ENCODE results near the gene LRRC37B. TPM values are rescaled to one million over a fixed set of nuclear protein-coding genes. Genes with fewer than 3 reads are reported as not detected.
"Not testable (repeated sequence)": the region's sequence is repeated elsewhere in the genome, so short reads cannot be mapped to it uniquely, and the experiment has no call there.

Gene LRRC37B
- total RNA-seq, 1 experiment from 2014 or later = 20.6 TPM

DNA sequence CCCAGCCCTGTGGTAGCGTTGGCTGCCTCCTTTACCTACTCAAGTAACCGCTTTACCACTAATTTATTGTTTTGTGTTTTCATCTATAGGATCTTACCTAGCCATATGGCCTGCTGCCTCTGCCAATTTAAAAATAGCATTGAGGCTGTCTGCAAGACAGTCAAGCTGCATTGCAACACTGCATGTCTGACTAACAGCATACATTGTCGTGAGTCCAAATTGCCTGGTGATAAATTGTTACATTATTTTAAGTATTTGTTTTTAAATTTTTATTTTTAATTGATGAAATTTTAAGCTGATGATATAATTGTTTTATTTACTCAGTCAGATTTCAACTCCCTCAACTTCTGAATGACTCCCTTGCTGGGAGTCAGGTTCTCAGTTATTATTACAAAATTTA, 38.4 kb downstream of the LRRC37B start:
- CTCF ChIA-PET, H3K4me3 Mint-ChIP-seq, H3K9me3 Mint-ChIP-seq: not testable (repeated sequence)

GRCh38 chr17:32047663-32048062, 40.5 kb downstream of the LRRC37B start:
- H3K4me1 Mint-ChIP-seq; H3K27me3 Mint-ChIP-seq (ENCODE audit: low read depth); DNase-seq (ENCODE audit: low spot score); POLR2A ChIA-PET; H3K27ac Mint-ChIP-seq; ATAC-seq; H3K9me3 Mint-ChIP-seq; H3K4me3 Mint-ChIP-seq; CTCF ChIA-PET; H3K36me3 Mint-ChIP-seq: not testable (repeated sequence)

More for the DNA sequence above, 38.4 kb downstream of the LRRC37B start:
- ATAC-seq; DNase-seq (ENCODE audit: low spot score); H3K27me3 Mint-ChIP-seq (ENCODE audit: low read depth); H3K27ac Mint-ChIP-seq; POLR2A ChIA-PET; H3K4me1 Mint-ChIP-seq: not testable (repeated sequence)
- peaks cover 12% of the 10 kb centered on the region for H3K36me3 Mint-ChIP-seq
- TF ChIP-seq HMGA2 (CRISPR knock-in tag; IDR thresholded peaks at IDR 0.05) = peak; percentile 49; the same call in 1 of the 2 replicates

- H3K4me1 Mint-ChIP-seq; CTCF ChIA-PET; H3K4me3 Mint-ChIP-seq; ATAC-seq; H3K36me3 Mint-ChIP-seq; POLR2A ChIA-PET; H3K27ac Mint-ChIP-seq; H3K27me3 Mint-ChIP-seq (ENCODE audit: low read depth); DNase-seq (ENCODE audit: low spot score); H3K9me3 Mint-ChIP-seq: not testable (repeated sequence)
These were observed 47.8 kb downstream of the LRRC37B start for GRCh38 chr17:32054985-32055384.

- CTCF ChIA-PET; H3K36me3 Mint-ChIP-seq; H3K27ac Mint-ChIP-seq; DNase-seq (ENCODE audit: low spot score); H3K4me1 Mint-ChIP-seq; H3K27me3 Mint-ChIP-seq (ENCODE audit: low read depth); H3K4me3 Mint-ChIP-seq; ATAC-seq; POLR2A ChIA-PET; H3K9me3 Mint-ChIP-seq: not testable (repeated sequence)
These were observed 48.2 kb downstream of the LRRC37B start for GRCh38 chr17:32055425-32055824.

- H3K4me3 Mint-ChIP-seq; ATAC-seq; H3K9me3 Mint-ChIP-seq; H3K36me3 Mint-ChIP-seq; H3K27ac Mint-ChIP-seq; H3K4me1 Mint-ChIP-seq; DNase-seq (ENCODE audit: low spot score); POLR2A ChIA-PET; H3K27me3 Mint-ChIP-seq (ENCODE audit: low read depth): not testable (repeated sequence)
- CTCF ChIA-PET = interaction anchor here (0.7 kb wide), 1 partner anchor 186 kb away, joined by 3 read pairs; no protein-coding TSS in a partner anchor
These were observed 49.3 kb downstream of the LRRC37B start for GRCh38 chr17:32056500-32056899.

DNA sequence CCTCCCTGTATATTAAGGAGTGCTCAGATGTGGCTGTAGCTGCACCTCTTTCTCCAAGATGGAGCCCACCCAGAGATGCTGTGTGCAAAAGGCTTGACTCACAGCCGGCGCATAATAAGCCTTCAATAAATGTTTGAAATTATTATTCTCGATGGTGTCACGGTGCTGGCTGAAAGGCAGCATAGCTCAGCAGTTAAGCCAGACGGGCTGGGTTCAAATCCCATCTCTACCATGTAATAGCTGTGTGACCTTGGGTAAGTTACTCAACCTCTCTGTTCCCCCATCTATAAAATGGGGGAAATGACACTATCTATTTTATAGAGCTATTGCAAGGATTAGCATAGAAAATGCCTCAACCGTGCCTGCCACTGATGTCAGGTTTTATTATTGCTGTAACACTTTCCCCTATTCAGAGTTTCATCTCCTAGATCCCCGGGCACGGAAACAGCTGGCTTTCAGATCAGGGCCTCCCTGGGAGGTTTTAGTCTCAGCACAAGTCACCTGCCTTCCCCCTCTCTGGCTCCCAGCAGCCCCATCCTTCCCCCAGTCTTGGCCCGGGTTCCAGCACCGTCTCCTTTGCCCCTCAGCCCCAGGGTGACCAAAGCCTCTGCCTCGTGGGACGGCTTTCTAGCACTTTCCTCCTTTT, 50.4 kb downstream of the LRRC37B start:
- H3K27me3 Mint-ChIP-seq (ENCODE audit: low read depth); ATAC-seq; H3K9me3 Mint-ChIP-seq; H3K4me3 Mint-ChIP-seq; H3K4me1 Mint-ChIP-seq; CTCF ChIA-PET; DNase-seq (ENCODE audit: low spot score); H3K36me3 Mint-ChIP-seq; H3K27ac Mint-ChIP-seq; POLR2A ChIA-PET: not testable (repeated sequence)

DNA sequence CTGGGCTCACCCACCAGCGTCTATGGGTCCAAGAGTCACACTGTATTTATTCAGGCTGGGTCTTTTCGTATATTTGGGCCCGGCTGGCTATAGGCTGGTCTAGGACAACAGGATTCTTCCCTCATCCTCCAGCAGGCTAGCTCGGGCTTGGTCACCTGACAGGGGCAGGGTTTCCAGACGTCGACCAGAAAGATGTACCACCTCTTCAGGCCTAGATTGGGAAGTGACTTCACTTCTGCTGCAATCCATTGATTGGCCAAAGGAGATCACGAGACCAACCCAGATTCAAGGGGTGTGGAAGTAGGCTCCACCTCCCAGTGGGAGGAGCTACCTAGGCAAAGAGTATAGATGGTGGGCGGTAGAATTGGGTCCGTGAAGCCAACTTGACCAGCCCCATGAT, 53.5 kb downstream of the LRRC37B start:
- not testable (repeated sequence) for H3K27ac Mint-ChIP-seq; DNase-seq (ENCODE audit: low spot score); H3K4me3 Mint-ChIP-seq; H3K36me3 Mint-ChIP-seq; H3K27me3 Mint-ChIP-seq (ENCODE audit: low read depth); H3K9me3 Mint-ChIP-seq
- peak; percentile 91 for ATAC-seq
- ChIA-PET CTCF (interaction anchor here (0.6 kb wide), 2 partner anchors 57 to 1525 kb away, joined by 3 to 4 read pairs; no protein-coding TSS in a partner anchor), POLR2A (interaction anchor here (0.6 kb wide), 1 partner anchor 126 kb away, joined by 6 read pairs; no protein-coding TSS in a partner anchor)
- peaks cover 11% of the 10 kb centered on the region for H3K4me1 Mint-ChIP-seq

- POLR2A ChIA-PET; ATAC-seq; H3K27me3 Mint-ChIP-seq (ENCODE audit: low read depth); CTCF ChIA-PET; DNase-seq (ENCODE audit: low spot score); H3K36me3 Mint-ChIP-seq; H3K9me3 Mint-ChIP-seq: not testable (repeated sequence)
- H3K4me1 Mint-ChIP-seq = peaks cover 11% of the 10 kb centered on the region
- peak overlapping the region; percentile 74 for H3K27ac Mint-ChIP-seq
- H3K4me3 Mint-ChIP-seq = peak overlapping the region; percentile 50
These were observed 54.7 kb downstream of the LRRC37B start for GRCh38 chr17:32061840-32062239.

DNA sequence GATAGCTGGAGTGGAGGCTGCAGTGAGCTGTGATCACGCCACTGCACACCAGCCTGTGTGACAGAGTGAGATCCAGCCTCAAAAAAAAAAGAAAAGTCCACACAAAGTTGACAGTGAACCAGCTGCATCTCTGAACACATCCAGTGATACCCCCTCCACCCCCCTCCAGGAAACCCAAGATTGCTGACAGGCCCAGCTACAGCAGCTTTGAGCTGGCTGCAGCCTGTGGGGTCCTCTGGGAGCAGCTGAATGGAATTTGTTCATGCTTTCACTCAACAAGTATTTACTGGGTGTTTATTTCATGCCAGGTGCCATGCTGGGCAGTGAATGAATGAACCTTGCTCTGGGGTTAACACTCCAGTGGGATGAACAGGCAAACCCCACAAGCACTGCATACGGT, 56.9 kb downstream of the LRRC37B start:
- H3K4me3 Mint-ChIP-seq; DNase-seq (ENCODE audit: low spot score); H3K27ac Mint-ChIP-seq; CTCF ChIA-PET; POLR2A ChIA-PET; H3K9me3 Mint-ChIP-seq; H3K36me3 Mint-ChIP-seq; ATAC-seq; H3K27me3 Mint-ChIP-seq (ENCODE audit: low read depth): not testable (repeated sequence)
- H3K4me1 Mint-ChIP-seq = peaks cover 11% of the 10 kb centered on the region

DNA sequence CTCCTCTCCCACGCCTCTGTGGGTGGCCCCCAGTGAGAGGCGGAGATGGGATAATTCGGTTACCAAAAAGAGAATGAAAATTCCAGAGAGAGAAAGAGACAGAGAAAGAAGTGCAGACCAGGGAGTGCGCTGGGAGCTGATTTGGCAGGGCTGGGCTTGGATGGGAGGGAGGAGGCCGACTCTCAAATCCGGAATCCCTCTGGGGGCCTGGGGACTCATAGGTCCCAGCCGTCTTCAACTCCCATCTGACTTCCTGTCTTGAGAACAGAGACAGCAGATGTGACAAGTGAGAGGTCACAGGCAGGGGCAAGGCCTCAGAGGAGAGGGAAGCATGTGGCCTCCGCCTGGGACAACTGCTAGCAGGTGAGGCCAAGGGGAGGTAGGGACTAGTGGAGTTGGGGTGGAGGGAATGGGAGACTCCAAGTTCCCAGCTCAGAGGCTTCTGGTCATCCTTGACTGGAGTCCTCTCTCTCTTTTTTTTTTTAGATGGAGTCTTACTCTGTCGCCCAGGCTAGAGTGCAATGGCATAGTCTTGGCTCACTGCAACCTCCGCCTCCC, 59.0 kb downstream of the LRRC37B start:
- H3K9me3 Mint-ChIP-seq; H3K4me3 Mint-ChIP-seq; CTCF ChIA-PET; ATAC-seq; H3K36me3 Mint-ChIP-seq; H3K27ac Mint-ChIP-seq; H3K4me1 Mint-ChIP-seq; H3K27me3 Mint-ChIP-seq (ENCODE audit: low read depth); POLR2A ChIA-PET; DNase-seq (ENCODE audit: low spot score): not testable (repeated sequence)

Data from WTC11 (cell line).